GM23338 (cell line): ENCODE data around the gene EP400. TPM values are rescaled to one million over a fixed set of nuclear protein-coding genes. Genes with fewer than 3 reads are reported as not detected.

ENCODE experiments used
- ATAC-seq: fragments of 200-7000 bp; cut with Tn5 transposase; 3 replicates; pipeline ENCODE4 v1.9.1; 2020
- DNase-seq: peaks from one replicate; pipeline ENCODE4 v3.0.0-alpha.2; 2015; ENCODE audit warnings: low spot score
- H2AFZ ChIP-seq: fragments of 200-600 bp; sonication (generic); 2 replicates; pipeline ENCODE4 v1.8.0; 2016; ENCODE audit warnings: antibody characterized with exemption, mild to moderate bottlenecking, moderate library complexity
- H3F3A ChIP-seq: fragments of 200-600 bp; sonication (generic); replicated peaks from 2 replicates; pipeline ENCODE4 v1.8.0; 2017; ENCODE audit warnings: antibody characterized with exemption, mixed run types, low read depth
- H3K27ac ChIP-seq: fragments of 200-600 bp; sonication (generic); 2 replicates; pipeline ENCODE4 v1.6.1; 2016; ENCODE audit warnings: low read depth
- H3K27me3 ChIP-seq: fragments of 200-600 bp; sonication (generic); 2 replicates; pipeline ENCODE4 v1.8.0; 2016; ENCODE audit warnings: mild to moderate bottlenecking, mixed run types, moderate library complexity; ENCODE audit not compliant: insufficient read depth
- H3K36me3 ChIP-seq: fragments of 200-600 bp; sonication (generic); 2 replicates; pipeline ENCODE4 v1.8.0; 2016; ENCODE audit warnings: mild to moderate bottlenecking; ENCODE audit not compliant: insufficient read depth
- H3K4me1 ChIP-seq: fragments of 200-600 bp; sonication (generic); 2 replicates; pipeline ENCODE4 v1.8.0; 2016; ENCODE audit warnings: mild to moderate bottlenecking, moderate library complexity; ENCODE audit not compliant: insufficient read depth
- H3K4me2 ChIP-seq: fragments of 200-600 bp; sonication (generic); 2 replicates; pipeline ENCODE4 v1.7.1; 2017; ENCODE audit warnings: mixed run types
- H3K4me3 ChIP-seq: fragments of 200-600 bp; sonication (generic); 2 replicates; pipeline ENCODE4 v1.6.1; 2016; ENCODE audit warnings: mixed run types
- H3K79me2 ChIP-seq: fragments of 200-600 bp; sonication (generic); replicated peaks from 2 replicates; pipeline ENCODE4 v1.8.0; 2017; ENCODE audit warnings: mild to moderate bottlenecking; ENCODE audit not compliant: insufficient read depth
- H3K9me2 ChIP-seq: fragments of 200-600 bp; sonication (generic); 2 replicates; pipeline ENCODE4 v1.8.0; 2017; ENCODE audit not compliant: insufficient read depth
- H4K20me1 ChIP-seq: fragments of 200-600 bp; sonication (generic); replicated peaks from 2 replicates; pipeline ENCODE4 v1.8.0; 2017; ENCODE audit warnings: mild to moderate bottlenecking; ENCODE audit not compliant: insufficient read depth
- H3K27ac Mint-ChIP-seq: 2 replicates; pipeline ENCODE4 v1.8.0; 2020; ENCODE audit warnings: inconsistent platforms, mild to moderate bottlenecking, moderate library complexity, mixed read lengths
- H3K27me3 Mint-ChIP-seq: 3 replicates; pipeline ENCODE4 v1.8.0; 2022; ENCODE audit warnings: low read depth, mild to moderate bottlenecking, moderate library complexity, mixed read lengths, inconsistent platforms; ENCODE audit not compliant: insufficient read depth, poor library complexity
- H3K36me3 Mint-ChIP-seq: 3 replicates; pipeline ENCODE4 v1.8.0; 2021; ENCODE audit warnings: low read depth, mild to moderate bottlenecking, inconsistent platforms, moderate library complexity, mixed read lengths
- H3K4me1 Mint-ChIP-seq: 3 replicates; pipeline ENCODE4 v1.8.0; 2020; ENCODE audit warnings: mild to moderate bottlenecking, inconsistent platforms, mixed read lengths
- H3K4me3 Mint-ChIP-seq: 3 replicates; pipeline ENCODE4 v1.8.0; 2021; ENCODE audit warnings: moderate library complexity, mild to moderate bottlenecking, inconsistent platforms, mixed read lengths
- H3K9me3 Mint-ChIP-seq: 3 replicates; pipeline ENCODE4 v1.8.0; 2020; ENCODE audit warnings: moderate library complexity, mild to moderate bottlenecking, inconsistent platforms, mixed read lengths
- CREB1 ChIP-seq: fragments of 250-450 bp; sonication (Bioruptor Pico); IDR thresholded peaks from 2 replicates; pipeline ENCODE4 v1.5.0; 2020; ENCODE audit warnings: low read depth, mild to moderate bottlenecking, moderate library complexity
- ETS1 ChIP-seq: IDR thresholded peaks from 2 replicates; pipeline ENCODE4 v1.6.1; 2016; ENCODE audit warnings: antibody characterized with exemption
- EZH2 ChIP-seq: fragments of 200-600 bp; sonication (generic); IDR thresholded peaks from one replicate; pipeline ENCODE4 v1.8.0; 2017; ENCODE audit warnings: antibody characterized with exemption, mild to moderate bottlenecking, low read depth; ENCODE audit not compliant: unreplicated experiment
- EZH2phosphoT487 ChIP-seq: fragments of 200-600 bp; sonication (generic); IDR thresholded peaks from one replicate; pipeline ENCODE4 v1.8.1; 2018; ENCODE audit warnings: antibody characterized with exemption; ENCODE audit not compliant: unreplicated experiment
- JUNB ChIP-seq: IDR thresholded peaks from one replicate; pipeline ENCODE4 v1.6.1; 2016; ENCODE audit warnings: antibody characterized with exemption; ENCODE audit not compliant: unreplicated experiment
- NANOG ChIP-seq: IDR thresholded peaks from 2 replicates; pipeline ENCODE4 v1.6.1; 2016; ENCODE audit warnings: antibody characterized with exemption, borderline replicate concordance
- POLR2AphosphoS5 ChIP-seq: IDR thresholded peaks from 2 replicates; pipeline ENCODE4 v1.6.1; 2016; ENCODE audit warnings: antibody characterized with exemption, low read depth
- REST ChIP-seq: IDR thresholded peaks from one replicate; pipeline ENCODE4 v1.6.1; 2018; ENCODE audit warnings: antibody characterized with exemption; ENCODE audit not compliant: unreplicated experiment
- STAT1 ChIP-seq: IDR thresholded peaks from one replicate; pipeline ENCODE4 v1.6.1; 2016; ENCODE audit warnings: antibody characterized with exemption; ENCODE audit not compliant: unreplicated experiment
- ZNF331 ChIP-seq: fragments of 250-450 bp; sonication (Bioruptor Pico); IDR thresholded peaks from 2 replicates; pipeline ENCODE4 v1.5.0; 2020; ENCODE audit warnings: low read depth, mild to moderate bottlenecking, moderate library complexity
- ZNF462 ChIP-seq: fragments of 250-450 bp; sonication (Bioruptor Pico); IDR thresholded peaks from 2 replicates; pipeline ENCODE4 v1.5.0; 2020; ENCODE audit warnings: mild to moderate bottlenecking, moderate library complexity
- polyA plus RNA-seq: library from polyadenylated mRNA; unstranded; fragments of >200 nt; fragmentation: Nextera tagmentation; extraction: Ambion mirVana; gene quantifications from 2 replicates; pipeline ENCODE4 v1.2.1, GENCODE V29; 2016
- total RNA-seq: library from RNA; depleted of rRNA; stranded (reverse); fragments of >200 nt; shearing (Covaris generic); gene quantifications from 2 replicates; pipeline ENCODE4 v1.2.3, GENCODE V29; 2014

Gene EP400
- total and polyA plus RNA-seq, 2 experiments from 2014 or later = 26.3 to 57.2 TPM

GRCh38 chr12:131965073-131965472, 15.3 kb downstream of the EP400 start:
- H3K4me3 Mint-ChIP-seq = no peak overlapping the region
- H3K4me3 ChIP-seq = no peak overlapping the region
- no peaks in the 10 kb centered on the region for H3K4me1 Mint-ChIP-seq
- no peak overlapping the region for H3K27ac Mint-ChIP-seq
- no peak overlapping the region for H2AFZ ChIP-seq
- no peaks in the 10 kb centered on the region for H3K27me3 Mint-ChIP-seq
- peaks cover 87% of the 10 kb centered on the region for H3K79me2 ChIP-seq
- ATAC-seq = no peak
- no peak for TF ChIP-seq ETS1
- no peak for TF ChIP-seq ZNF331 (CRISPR knock-in tag)
- H3K27ac ChIP-seq = no peak overlapping the region
- no peak for DNase-seq
- H3K4me1 ChIP-seq = no peaks in the 10 kb centered on the region
- H3K4me2 ChIP-seq = no peak overlapping the region
- H3K9me3 Mint-ChIP-seq = no peaks in the 10 kb centered on the region
- H3K27me3 ChIP-seq = no peaks in the 10 kb centered on the region
- no peaks in the 10 kb centered on the region for H3F3A ChIP-seq
- H3K36me3 Mint-ChIP-seq = peaks cover 13% of the 10 kb centered on the region
- peaks cover 45% of the 10 kb centered on the region for H4K20me1 ChIP-seq
- no peaks in the 10 kb centered on the region for H3K9me2 ChIP-seq
- peaks cover 5% of the 10 kb centered on the region; the same call in 1 of the 2 replicates for H3K36me3 ChIP-seq

GRCh38 chr12:131971226-131971625, 21.5 kb downstream of the EP400 start:
- ATAC-seq = no peak
- Histone ChIP-seq H3F3A (no peaks in the 10 kb centered on the region), H3K4me2 (no peak overlapping the region), H4K20me1 (peaks cover 20% of the 10 kb centered on the region), H3K4me3 (no peak overlapping the region), H3K4me1 (no peaks in the 10 kb centered on the region), H3K36me3 (no peaks in the 10 kb centered on the region), H3K27me3 (no peaks in the 10 kb centered on the region), H2AFZ (no peak overlapping the region), H3K9me2 (no peaks in the 10 kb centered on the region), H3K79me2 (peaks cover 100% of the 10 kb centered on the region), H3K27ac (no peak overlapping the region)
- no peak overlapping the region for H3K27ac Mint-ChIP-seq
- no peaks in the 10 kb centered on the region for H3K27me3 Mint-ChIP-seq
- H3K9me3 Mint-ChIP-seq = no peaks in the 10 kb centered on the region
- no peak overlapping the region for H3K4me3 Mint-ChIP-seq
- H3K4me1 Mint-ChIP-seq = no peaks in the 10 kb centered on the region
- no peak for DNase-seq
- no peaks in the 10 kb centered on the region for H3K36me3 Mint-ChIP-seq
- no peak for TF ChIP-seq REST
- TF ChIP-seq JUNB = no peak
- TF ChIP-seq ZNF331 (CRISPR knock-in tag) = no peak
- TF ChIP-seq NANOG = no peak
- TF ChIP-seq EZH2phosphoT487 = no peak
- TF ChIP-seq EZH2 = no peak
- no peak for TF ChIP-seq POLR2AphosphoS5
- no peak for TF ChIP-seq ZNF462
- TF ChIP-seq CREB1 (CRISPR knock-in tag) = no peak
- no peak for TF ChIP-seq STAT1
